Thoracic aorta (tissue), 2 donors: ENCODE data around the gene DYNC2I2. TPM values are rescaled to one million over a fixed set of nuclear protein-coding genes. Genes with fewer than 3 reads are reported as not detected.
"Not testable (repeated sequence)": the region's sequence is repeated elsewhere in the genome, so short reads cannot be mapped to it uniquely, and the experiment has no call there.

ENCODE experiments used
- ATAC-seq: fragments of 150-250 bp; one replicate; pipeline ENCODE4 v1.8.0; 2017; ENCODE audit warnings: low read depth; ENCODE audit not compliant: insufficient number of reproducible peaks, low FRiP score
- DNase-seq: peaks from one replicate; pipeline ENCODE4 v3.0.0-alpha.2; 2020; ENCODE audit warnings: low spot score
- H3K27ac ChIP-seq, 2 donors: fragments of 200-600 bp; sonication (generic); 1 replicate in 1 of 2; 2 replicates in 1 of 2; pipeline ENCODE4 v1.5.1; 2016; ENCODE audit warnings: mild to moderate bottlenecking in 2 of 2, moderate library complexity in 2 of 2
- H3K27me3 ChIP-seq: fragments of 200-600 bp; sonication (generic); replicated peaks from 2 replicates; pipeline ENCODE4 v1.6.0; 2016; ENCODE audit warnings: mild to moderate bottlenecking; ENCODE audit not compliant: insufficient read depth
- H3K36me3 ChIP-seq: fragments of 200-600 bp; sonication (generic); one replicate; pipeline ENCODE4 v1.5.1; 2016
- H3K4me1 ChIP-seq, 2 donors: fragments of 200-600 bp; sonication (generic); 1 replicate in 1 of 2; 2 replicates in 1 of 2; pipeline versions ENCODE4 v1.5.1 to v1.6.0; 2016; ENCODE audit warnings: low read depth in 2 of 2, mild to moderate bottlenecking in 1 of 2; ENCODE audit not compliant: control insufficient read depth in 1 of 2
- H3K4me3 ChIP-seq: fragments of 200-600 bp; sonication (generic); 2 replicates; pipeline ENCODE4 v1.5.1; 2016; ENCODE audit warnings: mild to moderate bottlenecking
- H3K9me3 ChIP-seq: fragments of 200-600 bp; sonication (generic); 2 replicates; pipeline ENCODE4 v1.5.1; 2016
- CTCF ChIP-seq: fragments of 200-600 bp; sonication (generic); IDR thresholded peaks from one replicate; pipeline ENCODE4 v1.5.1; 2019; ENCODE audit warnings: antibody characterized with exemption
- total RNA-seq, 2 donors: library from RNA; depleted of rRNA; stranded (reverse); fragments of >200 nt; gene quantifications; one replicate each; pipeline versions ENCODE4 v1.1.0 to v1.2.3, GENCODE V29; 2016

The DYNC2I2 gene
- total RNA-seq, 2 donors from 2014 or later: 30.8 to 43.9 TPM

DNA sequence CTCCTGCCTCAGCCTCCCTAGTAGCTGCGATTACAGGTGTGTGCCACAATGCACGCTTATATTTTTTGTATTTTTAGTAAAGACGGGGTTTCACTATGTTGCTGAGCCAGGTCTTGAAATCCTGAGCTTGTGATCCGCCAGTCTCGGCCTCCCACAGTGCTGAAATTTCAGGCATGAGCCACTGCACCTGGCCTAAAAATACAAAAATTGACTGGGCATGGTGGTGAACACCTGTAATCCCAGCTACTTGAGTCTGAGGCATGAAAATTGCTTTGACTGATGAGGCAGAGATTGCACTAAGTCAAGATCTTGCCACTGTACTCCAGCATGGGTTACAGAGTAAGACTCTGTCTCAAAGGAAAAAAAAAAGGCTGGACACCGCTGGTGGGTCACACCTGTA lies 13.1 kb upstream of the DYNC2I2 start:
- ATAC-seq: no peak

GRCh38 chr9:128666481-128666941 lies 9.9 kb upstream of the DYNC2I2 start:
- not testable (repeated sequence) for H3K4me1 ChIP-seq, H3K27me3 ChIP-seq, DNase-seq, H3K36me3 ChIP-seq, H3K27ac ChIP-seq, H3K4me3 ChIP-seq, H3K9me3 ChIP-seq, ATAC-seq

More for the DNA sequence above, 13.1 kb upstream of the DYNC2I2 start:
- DNase-seq: no peak
- H3K36me3 ChIP-seq: no peaks in the 10 kb centered on the region
- no peak overlapping the region for H3K4me3 ChIP-seq
- no peaks in the 10 kb centered on the region for H3K27me3 ChIP-seq
- no peaks in the 10 kb centered on the region for H3K4me1 ChIP-seq
- H3K9me3 ChIP-seq: no peaks in the 10 kb centered on the region
- no peak for TF ChIP-seq CTCF
- no peak overlapping the region for H3K27ac ChIP-seq

DNA sequence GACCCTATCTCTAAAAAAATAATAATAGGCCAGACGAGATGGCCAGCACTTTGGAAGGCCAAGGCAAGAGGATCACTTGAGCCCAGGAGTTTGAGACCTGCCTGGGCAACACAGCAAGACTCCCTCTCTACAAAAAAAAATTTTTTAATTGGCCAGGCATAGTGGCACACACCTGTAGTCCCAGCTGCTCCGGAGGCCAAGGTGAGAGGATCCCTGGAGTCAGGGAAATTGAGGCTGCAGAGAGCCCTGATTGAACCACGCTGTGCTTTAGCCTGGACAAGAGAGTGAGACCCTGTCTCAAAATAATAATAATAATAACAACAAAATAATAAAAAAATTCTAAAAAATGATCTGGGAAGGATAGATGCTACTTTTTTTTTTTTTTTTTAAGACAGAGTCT lies 1.1 kb upstream of the DYNC2I2 start:
- H3K9me3 ChIP-seq: no peaks in the 10 kb centered on the region
- TF ChIP-seq CTCF: no peak
- H3K27ac ChIP-seq: peak overlapping the region in 1 of 2 donors; percentile 98
- H3K27me3 ChIP-seq: no peaks in the 10 kb centered on the region
- H3K36me3 ChIP-seq: no peaks in the 10 kb centered on the region
- no peak overlapping the region for H3K4me3 ChIP-seq
- DNase-seq (no peak), ATAC-seq (no peak)
- H3K4me1 ChIP-seq: peaks cover 0 to 7% of the 10 kb centered on the region in 2 donors

GRCh38 chr9:128657344-128657704 lies 677 bp upstream of the DYNC2I2 start:
- no peak for TF ChIP-seq CTCF
- H3K4me1 ChIP-seq: peaks cover 0 to 7% of the 10 kb centered on the region in 2 donors
- ATAC-seq: no peak
- DNase-seq: no peak
- no peaks in the 10 kb centered on the region for H3K27me3 ChIP-seq
- no peaks in the 10 kb centered on the region for H3K9me3 ChIP-seq
- H3K27ac ChIP-seq: peak overlapping the region; percentile 98 to 100
- no peaks in the 10 kb centered on the region for H3K36me3 ChIP-seq
- H3K4me3 ChIP-seq: peak overlapping the region; percentile 86

DNA sequence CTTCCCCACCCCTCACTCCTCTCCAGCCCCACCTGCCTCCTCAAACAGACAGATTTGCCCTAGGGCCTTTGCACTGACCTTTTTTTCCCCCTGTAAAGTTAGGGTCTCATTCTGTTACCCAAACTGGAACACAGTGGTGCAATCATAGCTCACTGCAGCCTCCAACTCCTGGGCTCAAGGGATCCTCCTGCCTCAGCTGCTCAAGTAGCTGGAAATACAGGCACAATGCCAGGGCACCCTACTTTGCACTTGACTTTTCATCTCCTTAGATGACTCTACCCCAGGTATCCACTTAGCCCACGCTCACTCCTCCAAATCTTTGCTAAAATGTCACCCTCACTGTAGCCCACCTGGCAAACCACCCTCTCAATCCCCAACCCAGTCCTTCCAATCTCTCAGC lies 2.2 kb downstream of the DYNC2I2 start:
- ATAC-seq (no peak), DNase-seq (no peak)
- TF ChIP-seq CTCF: no peak
- Histone ChIP-seq H3K4me1 (peaks cover 0 to 7% of the 10 kb centered on the region in 2 donors), H3K36me3 (no peaks in the 10 kb centered on the region), H3K4me3 (no peak overlapping the region), H3K9me3 (no peaks in the 10 kb centered on the region), H3K27ac (no peak overlapping the region), H3K27me3 (no peaks in the 10 kb centered on the region)

GRCh38 chr9:128653908-128654307 lies 2.7 kb downstream of the DYNC2I2 start:
- TF ChIP-seq CTCF: no peak
- no peak overlapping the region for H3K27ac ChIP-seq
- no peaks in the 10 kb centered on the region for H3K27me3 ChIP-seq
- no peak overlapping the region for H3K4me3 ChIP-seq
- no peaks in the 10 kb centered on the region for H3K36me3 ChIP-seq
- no peaks in the 10 kb centered on the region for H3K9me3 ChIP-seq
- no peak for ATAC-seq
- H3K4me1 ChIP-seq: peaks cover 0 to 7% of the 10 kb centered on the region in 2 donors
- DNase-seq: no peak
